ENCODE data around the gene MYD88.

- TF ChIP-seq CTCF (IDR thresholded peaks at IDR 0.05): no peak
- TF ChIP-seq POLR2A (IDR thresholded peaks at IDR 0.05): no peak
These were observed 16.3 kb downstream of the MYD88 start for GRCh38 chr3:38154625-38155255.
